CD14-positive monocyte (primary cell): ENCODE results near the gene RBMS3. TPM values are rescaled to one million over a fixed set of nuclear protein-coding genes. Genes with fewer than 3 reads are reported as not detected.

Source experiments
- DNase-seq, 3 donors: peaks; one replicate each; pipeline ENCODE4 v3.0.0-alpha.2; 2011 to 2022
- H2AFZ ChIP-seq: 2 replicates; pipeline ENCODE4 v1.6.0; 2012; ENCODE audit warnings: mild to moderate bottlenecking, low read depth, low read length, inconsistent platforms; ENCODE audit not compliant: insufficient read depth, poor library complexity, severe bottlenecking
- H3K27ac ChIP-seq, 2 donors: 1 replicate in 1 of 2; 2 replicates in 1 of 2; pipeline ENCODE4 v1.5.1; 2012 to 2013; ENCODE audit warnings: low read length in 2 of 2, control low read depth in 1 of 2, inconsistent platforms in 1 of 2, low read depth in 1 of 2, mild to moderate bottlenecking in 1 of 2
- H3K27me3 ChIP-seq, 2 donors: one replicate each; pipeline versions ENCODE4 v1.6.0 to v1.6.1; 2011 to 2013; ENCODE audit warnings: low read length in 2 of 2; ENCODE audit not compliant: control insufficient read depth in 2 of 2, insufficient read depth in 2 of 2
- H3K36me3 ChIP-seq, 2 donors: replicated peaks in 1 of 2; 1 replicate in 1 of 2; 2 replicates in 1 of 2; pipeline versions ENCODE4 v1.5.1 to v1.6.1; 2012 to 2013; ENCODE audit warnings: low read length in 2 of 2, control low read depth in 1 of 2, inconsistent platforms in 1 of 2, mild to moderate bottlenecking in 1 of 2; ENCODE audit not compliant: insufficient read depth in 2 of 2, control insufficient read depth in 1 of 2
- H3K4me1 ChIP-seq, 2 donors: 1 replicate in 1 of 2; 2 replicates in 1 of 2; pipeline versions ENCODE4 v1.5.1 to v1.6.1; 2012 to 2013; ENCODE audit warnings: low read length in 2 of 2, control low read depth in 1 of 2, inconsistent platforms in 1 of 2, mild to moderate bottlenecking in 1 of 2, moderate library complexity in 1 of 2; ENCODE audit not compliant: insufficient read depth in 2 of 2, control insufficient read depth in 1 of 2
- H3K4me2 ChIP-seq: replicated peaks from 2 replicates; pipeline ENCODE3; 2012; ENCODE audit warnings: low read length, moderate library complexity, mild to moderate bottlenecking; ENCODE audit not compliant: poor library complexity, severe bottlenecking; ENCODE audit errors: extremely low read depth
- H3K4me3 ChIP-seq, 3 experiments: fragments of 200-600 bp in 1 of 3; sonication (generic) in 1 of 3; replicated peaks in 1 of 3; 1 replicate in 2 of 3; 2 replicates in 1 of 3; pipeline ENCODE4 v1.5.1; 2011 to 2013; ENCODE audit warnings: low read length in 3 of 3, mild to moderate bottlenecking in 3 of 3, control low read depth in 2 of 3, low read depth in 2 of 3, inconsistent platforms in 1 of 3, moderate library complexity in 1 of 3
- H3K79me2 ChIP-seq: 2 replicates; pipeline ENCODE4 v1.6.0; 2012; ENCODE audit warnings: mild to moderate bottlenecking, control low read depth, inconsistent platforms, low read length, moderate library complexity; ENCODE audit not compliant: insufficient read depth
- H3K9ac ChIP-seq: 2 replicates; pipeline ENCODE4 v1.6.0; 2017; ENCODE audit warnings: low read length, mild to moderate bottlenecking; ENCODE audit not compliant: insufficient read depth, poor library complexity, severe bottlenecking
- H3K9me3 ChIP-seq, 2 donors: replicated peaks in 1 of 2; 1 replicate in 1 of 2; 2 replicates in 1 of 2; pipeline versions ENCODE4 v1.5.1 to v1.6.1; 2012 to 2013; ENCODE audit warnings: low read length in 2 of 2, control low read depth in 1 of 2; ENCODE audit not compliant: control insufficient read depth in 1 of 2, insufficient read depth in 1 of 2
- H4K20me1 ChIP-seq: 2 replicates; pipeline ENCODE4 v1.6.0; 2012; ENCODE audit warnings: mild to moderate bottlenecking, low read length, control low read depth, moderate library complexity; ENCODE audit not compliant: insufficient read depth
- H3K27ac Mint-ChIP-seq, 7 donors: one replicate each; pipeline ENCODE4 v1.8.0; 2020; ENCODE audit warnings: mild to moderate bottlenecking in 7 of 7, mixed read lengths in 7 of 7, moderate library complexity in 6 of 7, inconsistent platforms in 2 of 7
- H3K27me3 Mint-ChIP-seq, 3 donors: one replicate each; pipeline ENCODE4 v1.8.0; 2021 to 2022; ENCODE audit warnings: low read depth in 3 of 3, mild to moderate bottlenecking in 3 of 3, mixed read lengths in 3 of 3, moderate library complexity in 3 of 3, inconsistent platforms in 1 of 3
- H3K36me3 Mint-ChIP-seq, 2 donors: one replicate each; pipeline ENCODE4 v1.8.0; 2020; ENCODE audit warnings: mixed read lengths in 2 of 2, inconsistent platforms in 1 of 2, mild to moderate bottlenecking in 1 of 2
- H3K4me1 Mint-ChIP-seq: one replicate; pipeline ENCODE4 v1.8.0; 2020; ENCODE audit warnings: mild to moderate bottlenecking, mixed read lengths
- H3K4me3 Mint-ChIP-seq, 2 donors: one replicate each; pipeline ENCODE4 v1.8.0; 2020; ENCODE audit warnings: mild to moderate bottlenecking in 2 of 2, mixed read lengths in 2 of 2, moderate library complexity in 1 of 2
- H3K9me3 Mint-ChIP-seq, 7 donors: one replicate each; pipeline ENCODE4 v1.8.0; 2020 to 2022; ENCODE audit warnings: mixed read lengths in 7 of 7, mild to moderate bottlenecking in 6 of 7, moderate library complexity in 6 of 7, inconsistent platforms in 2 of 7
- CTCF ChIP-seq: fragments of 200-600 bp; IDR thresholded peaks from one replicate; pipeline ENCODE4 v1.8.0; 2022; ENCODE audit warnings: antibody characterized with exemption, mild to moderate bottlenecking
- WGBS: methylation state at CpG from one replicate; pipeline ENCODE4 v1.1.5; 2013; ENCODE audit warnings: missing lambda C conversion rate; ENCODE audit not compliant: insufficient coverage; 5-methylcytosine and 5-hydroxymethylcytosine counted together
- intact Hi-C, 2 donors: fragments of 100-400 bp; cut with micrococcal nuclease; formaldehyde crosslinking; loops; one replicate each; pipeline versions ENCODE4 v1.15.0 to v1.15.1; 2023
- polyA plus RNA-seq, 3 donors: library from polyadenylated mRNA; depleted of rRNA in 1 of 3; unstranded in 2 of 3; stranded (reverse) in 1 of 3; fragments of 300-500 nt in 2 of 3; fragments of >200 nt in 1 of 3; fragmentation: Illumina TruSeq in 2 of 3; gene quantifications; 1 replicate in 2 of 3; 2 replicates in 1 of 3; pipeline ENCODE4 v1.2.3, GENCODE V29; 2012 to 2021

The RBMS3 gene
- polyA plus RNA-seq, 3 donors: not detected

GRCh38 chr3:29463304-29463703 lies 182.4 kb downstream of the RBMS3 start:
- Histone ChIP-seq H3K9me3 (no peaks in the 10 kb centered on the region), H3K36me3 (no peaks in the 10 kb centered on the region), H3K4me3 (no peak overlapping the region), H3K79me2 (no peaks in the 10 kb centered on the region), H4K20me1 (no peaks in the 10 kb centered on the region), H3K9ac (no peak overlapping the region), H2AFZ (no peak overlapping the region), H3K27me3 (no peaks in the 10 kb centered on the region), H3K27ac (no peak overlapping the region), H3K4me1 (no peaks in the 10 kb centered on the region), H3K4me2 (no peak overlapping the region)
- Mint-ChIP-seq H3K27me3 (peaks cover 0 to 2% (median 0%) of the 10 kb centered on the region in 3 donors), H3K4me3 (no peak overlapping the region), H3K4me1 (no peaks in the 10 kb centered on the region), H3K36me3 (no peaks in the 10 kb centered on the region), H3K9me3 (no peaks in the 10 kb centered on the region), H3K27ac (no peak overlapping the region)
- intact Hi-C loops: no loop called here
- no CpG with 5 or more reads among the region's 3 CpGs for WGBS
- TF ChIP-seq CTCF: no peak
- no peak for DNase-seq

DNA sequence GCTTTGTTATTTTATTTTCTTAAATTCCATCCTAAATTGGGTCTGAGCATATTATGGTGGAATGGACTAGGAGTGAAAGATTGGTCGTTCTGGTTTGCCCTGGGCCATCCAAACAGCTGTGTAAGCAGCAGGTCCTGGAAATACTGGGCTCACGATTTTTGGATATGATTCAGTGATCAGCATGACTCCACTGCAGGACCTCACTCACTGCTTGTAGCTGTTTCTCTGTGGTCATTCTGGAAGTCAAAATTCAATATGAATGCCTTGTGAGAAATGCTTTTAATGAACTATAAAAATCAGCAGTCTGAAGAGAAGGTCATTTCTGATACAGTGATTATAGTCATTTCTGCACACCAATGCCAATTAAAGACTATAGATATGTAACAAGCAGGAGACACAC lies 185.0 kb downstream of the RBMS3 start:
- H3K4me1 ChIP-seq: no peaks in the 10 kb centered on the region
- no peaks in the 10 kb centered on the region for H3K27me3 ChIP-seq
- no peaks in the 10 kb centered on the region for H3K9me3 Mint-ChIP-seq
- no peak overlapping the region for H3K4me3 ChIP-seq
- no peak overlapping the region for H3K27ac ChIP-seq
- no peak overlapping the region for H3K9ac ChIP-seq
- no peaks in the 10 kb centered on the region for H4K20me1 ChIP-seq
- H2AFZ ChIP-seq: no peak overlapping the region
- H3K27ac Mint-ChIP-seq: no peak overlapping the region
- no peak overlapping the region for H3K4me2 ChIP-seq
- H3K36me3 ChIP-seq: no peaks in the 10 kb centered on the region
- H3K27me3 Mint-ChIP-seq: peaks cover 0 to 2% (median 1%) of the 10 kb centered on the region in 3 donors
- intact Hi-C loops: no loop called here
- no peak for DNase-seq
- TF ChIP-seq CTCF: no peak
- 60% methylated on average over 1 of the region's 2 CpGs for WGBS
- no peaks in the 10 kb centered on the region for H3K4me1 Mint-ChIP-seq
- H3K79me2 ChIP-seq: no peaks in the 10 kb centered on the region
- no peaks in the 10 kb centered on the region for H3K9me3 ChIP-seq
- H3K36me3 Mint-ChIP-seq: no peaks in the 10 kb centered on the region
- no peak overlapping the region for H3K4me3 Mint-ChIP-seq
